HCT116 (cell line): ENCODE data around the gene RAB40C. TPM values are rescaled to one million over a fixed set of nuclear protein-coding genes. Genes with fewer than 3 reads are reported as not detected.

Source experiments
- ATAC-seq: fragments of 200-7000 bp; cut with Tn5 transposase; 2 replicates; pipeline ENCODE4 v1.9.1; 2020; ENCODE audit warnings: mild to moderate bottlenecking, moderate library complexity
- BruUV-seq: library from RNA; stranded (reverse); fragments of 400-500 nt; replicated peaks from 2 replicates; lab custom pipeline; 2021; lab: Mats Ljungman, UMichigan
- CTCF ChIA-PET: fragments of 300-600 bp; sonication (Branson Sonifier 250); formaldehyde crosslinking; loops from one replicate; lab custom pipeline; 2021; ENCODE audit warnings: antibody characterized with exemption; lab: Charles Lee
- POLR2A ChIA-PET: fragments of 300-600, 350-600 bp; sonication (Branson Sonifier 250); formaldehyde crosslinking; loops from one replicate; lab custom pipeline; 2021; ENCODE audit warnings: antibody characterized with exemption; lab: Charles Lee
- RAD21 ChIA-PET, 2 experiments: fragments of 300-600 bp; sonication (Branson Sonifier 250); formaldehyde crosslinking; loops; one replicate each; lab custom pipeline; 2023; ENCODE audit warnings: low total read pairs in 2 of 2; ENCODE audit not compliant: uncharacterized antibody in 2 of 2, unreplicated experiment in 2 of 2, low non-redundant PET in 1 of 2; lab: Charles Lee
- DNase-seq: peaks from one replicate; pipeline ENCODE4 v3.0.0-alpha.2; 2010; ENCODE audit warnings: low read depth, low spot score
- H2AFZ ChIP-seq: fragments of 200-600 bp; shearing (Covaris generic), sonication (generic); 2 replicates; pipeline ENCODE4 v1.6.1; 2017; ENCODE audit warnings: low read depth, mixed run types, mixed read lengths, antibody characterized with exemption, low read length; ENCODE audit not compliant: poor library complexity, severe bottlenecking
- H3K27ac ChIP-seq: 2 replicates; pipeline ENCODE4 v1.5.1; 2012; ENCODE audit warnings: low read depth, low read length
- H3K27me3 ChIP-seq: fragments of 200-600 bp; sonication (generic); 2 replicates; pipeline ENCODE4 v1.6.1; 2016; ENCODE audit warnings: mixed run types, low read length, mixed read lengths; ENCODE audit not compliant: insufficient read depth
- H3K36me3 ChIP-seq, 2 experiments: fragments of 200-500 bp in 1 of 2; fragments of 200-600 bp in 1 of 2; sonication (Bioruptor generic) in 1 of 2; sonication (generic) in 1 of 2; 2 replicates each; pipeline versions ENCODE4 v1.5.1 to v1.6.1; 2014 to 2016; ENCODE audit warnings: low read length in 2 of 2, inconsistent platforms in 1 of 2, mixed read lengths in 1 of 2, mixed run types in 1 of 2; ENCODE audit not compliant: insufficient read depth in 2 of 2, control insufficient read depth in 1 of 2
- H3K4me1 ChIP-seq, 2 experiments: fragments of 200-600 bp in 1 of 2; sonication (generic) in 1 of 2; 2 replicates each; pipeline versions ENCODE4 v1.5.1 to v1.6.1; 2012 to 2017; ENCODE audit warnings: low read length in 2 of 2, inconsistent platforms in 1 of 2, mild to moderate bottlenecking in 1 of 2, mixed read lengths in 1 of 2, mixed run types in 1 of 2, moderate library complexity in 1 of 2; ENCODE audit not compliant: insufficient read depth in 2 of 2, control insufficient read depth in 1 of 2
- H3K4me2 ChIP-seq: fragments of 200-600 bp; sonication (generic); 2 replicates; pipeline ENCODE4 v1.6.1; 2017; ENCODE audit warnings: mixed run types, low read length, mixed read lengths
- H3K4me3 ChIP-seq, 2 experiments: fragments of 200-600 bp in 1 of 2; sonication (generic) in 1 of 2; replicated peaks in 1 of 2; 2 replicates each; pipeline ENCODE4 v1.5.1; 2011 to 2016; ENCODE audit warnings: low read length in 2 of 2, control low read depth in 1 of 2, low read depth in 1 of 2, mild to moderate bottlenecking in 1 of 2, mixed read lengths in 1 of 2, mixed run types in 1 of 2
- H3K79me2 ChIP-seq: fragments of 200-600 bp; sonication (generic); 2 replicates; pipeline ENCODE4 v1.6.1; 2017; ENCODE audit warnings: mild to moderate bottlenecking, mixed run types, low read length, moderate library complexity, mixed read lengths; ENCODE audit not compliant: insufficient read depth
- H3K9ac ChIP-seq: fragments of 200-600 bp; sonication (generic); 2 replicates; pipeline ENCODE4 v1.6.1; 2016; ENCODE audit warnings: low read length, mixed read lengths
- H3K9me2 ChIP-seq: fragments of 200-600 bp; sonication (generic), shearing (Covaris generic); 2 replicates; pipeline ENCODE4 v1.6.1; 2017; ENCODE audit warnings: mixed run types, mild to moderate bottlenecking, moderate library complexity; ENCODE audit not compliant: insufficient read depth
- H3K9me3 ChIP-seq, 2 experiments: fragments of 200-500 bp in 1 of 2; fragments of 200-600 bp in 1 of 2; sonication (Bioruptor generic) in 1 of 2; sonication (generic) in 1 of 2; 2 replicates each; pipeline ENCODE4 v1.6.1; 2014 to 2017; ENCODE audit warnings: low read length in 2 of 2, mixed read lengths in 2 of 2, inconsistent platforms in 1 of 2, low read depth in 1 of 2, mild to moderate bottlenecking in 1 of 2, mixed run types in 1 of 2, moderate library complexity in 1 of 2; ENCODE audit not compliant: control insufficient read depth in 1 of 2, insufficient read depth in 1 of 2
- H4K20me1 ChIP-seq: fragments of 200-600 bp; sonication (generic), shearing (Covaris generic); 2 replicates; pipeline ENCODE4 v1.6.1; 2017; ENCODE audit warnings: mixed run types, mild to moderate bottlenecking, moderate library complexity; ENCODE audit not compliant: insufficient read depth
- ATF3 ChIP-seq: IDR thresholded peaks from 2 replicates; pipeline ENCODE4 v1.6.1; 2012
- CTCF ChIP-seq, 3 experiments: fragments of 200-600 bp in 1 of 3; sonication (generic) in 1 of 3; IDR thresholded peaks in 2 of 3; conservative IDR thresholded peaks in 1 of 3; 2 replicates each; pipeline ENCODE4 v1.5.1; 2012 to 2017; ENCODE audit warnings: low read depth in 2 of 3, low read length in 2 of 3, antibody characterized with exemption in 1 of 3, borderline replicate concordance in 1 of 3, control low read depth in 1 of 3, mild to moderate bottlenecking in 1 of 3, mixed read lengths in 1 of 3, mixed run types in 1 of 3, moderate library complexity in 1 of 3; ENCODE audit not compliant: insufficient read depth in 1 of 3
- ELF1 ChIP-seq: IDR thresholded peaks from 2 replicates; pipeline ENCODE4 v1.6.1; 2012; ENCODE audit warnings: low read depth, borderline replicate concordance
- EZH2 ChIP-seq: fragments of 200-600 bp; sonication (generic); IDR thresholded peaks from 2 replicates; pipeline ENCODE4 v1.6.1; 2017; ENCODE audit warnings: antibody characterized with exemption, mixed run types
- JUND ChIP-seq: IDR thresholded peaks from 2 replicates; pipeline ENCODE4 v1.6.1; 2012
- MAX ChIP-seq: IDR thresholded peaks from 2 replicates; pipeline ENCODE4 v1.6.1; 2012
- REST ChIP-seq: IDR thresholded peaks from 2 replicates; pipeline ENCODE4 v1.6.1; 2012; ENCODE audit warnings: low read depth
- intact Hi-C: fragments of 100-400 bp; cut with micrococcal nuclease; formaldehyde crosslinking; loops from 2 replicates; pipeline ENCODE4 v1.10.0; 2022
- total RNA-seq: library from RNA; stranded (reverse); gene quantifications from one replicate; pipeline ENCODE4 v1.2.1, GENCODE V29; 2021; ENCODE audit not compliant: unreplicated experiment

Gene RAB40C
- total RNA-seq, 1 experiment from 2014 or later: 14.1 TPM

- no peak overlapping the region for H3K9ac ChIP-seq
- ATAC-seq (no peak), DNase-seq (no peak)
- no peaks in the 10 kb centered on the region for H3K27me3 ChIP-seq
- no peaks in the 10 kb centered on the region for H4K20me1 ChIP-seq
- no peak overlapping the region for H3K4me3 ChIP-seq
- H3K9me3 ChIP-seq: no peaks in the 10 kb centered on the region
- H3K4me1 ChIP-seq: peaks cover 7 to 16% of the 10 kb centered on the region in 2 experiments
- no peak overlapping the region for H3K4me2 ChIP-seq
- intact Hi-C loops: no loop called here
- H3K9me2 ChIP-seq: no peaks in the 10 kb centered on the region
- ChIA-PET RAD21 (no interaction called here), CTCF (interaction anchor here (1.2 kb wide), 1 partner anchor 176 kb away, joined by 3 read pairs; no protein-coding TSS in a partner anchor), POLR2A (no interaction called here)
- TF ChIP-seq EZH2 (no peak), JUND (no peak), ELF1 (no peak), ATF3 (no peak), MAX (no peak)
- H3K79me2 ChIP-seq: peaks cover 9% of the 10 kb centered on the region; the same call in 1 of the 2 replicates
- no peak overlapping the region; the same call in 1 of the 2 replicates for H3K27ac ChIP-seq
- no TSS peak for BruUV-seq
- no peaks in the 10 kb centered on the region for H3K36me3 ChIP-seq
- H2AFZ ChIP-seq: no peak overlapping the region
These were observed 22.3 kb upstream of the RAB40C start for GRCh38 chr16:567373-568256.

- Histone ChIP-seq H3K4me3 (peak overlapping the region; percentile 40 to 70), H3K9me2 (no peaks in the 10 kb centered on the region), H3K9me3 (no peaks in the 10 kb centered on the region), H3K36me3 (no peaks in the 10 kb centered on the region), H3K79me2 (peaks cover 9% of the 10 kb centered on the region; the same call in 1 of the 2 replicates), H2AFZ (no peak overlapping the region), H3K27me3 (no peaks in the 10 kb centered on the region), H4K20me1 (no peaks in the 10 kb centered on the region), H3K9ac (peak overlapping the region; percentile 76), H3K27ac (peak overlapping the region; percentile 67; the same call in 1 of the 2 replicates), H3K4me1 (peaks cover 7 to 16% of the 10 kb centered on the region in 2 experiments), H3K4me2 (peak overlapping the region; percentile 72)
- DNase-seq (no peak), ATAC-seq (peak; percentile 23; the same call in 1 of the 2 replicates)
- TF ChIP-seq REST (no peak), CTCF (IDR thresholded peaks at IDR 0.05 in 2 of 3, conservative IDR thresholded peaks at IDR 0.05 in 1 of 3; ENCODE audit: borderline replicate concordance in 1 of 3, insufficient read depth in 1 of 3, low read depth in 2 of 3, low read length in 2 of 3) (no peak), EZH2 (no peak)
- BruUV-seq: no TSS peak
- ChIA-PET POLR2A (no interaction called here), RAD21 (no interaction called here), CTCF (interaction anchor here (0.6 kb wide), 1 partner anchor 119 kb away, joined by 3 read pairs; no protein-coding TSS in a partner anchor)
- intact Hi-C loops: no loop called here
These were observed 21.2 kb upstream of the RAB40C start for GRCh38 chr16:568401-569258.
